ENCODE data around the gene PLXNA4.

DNA sequence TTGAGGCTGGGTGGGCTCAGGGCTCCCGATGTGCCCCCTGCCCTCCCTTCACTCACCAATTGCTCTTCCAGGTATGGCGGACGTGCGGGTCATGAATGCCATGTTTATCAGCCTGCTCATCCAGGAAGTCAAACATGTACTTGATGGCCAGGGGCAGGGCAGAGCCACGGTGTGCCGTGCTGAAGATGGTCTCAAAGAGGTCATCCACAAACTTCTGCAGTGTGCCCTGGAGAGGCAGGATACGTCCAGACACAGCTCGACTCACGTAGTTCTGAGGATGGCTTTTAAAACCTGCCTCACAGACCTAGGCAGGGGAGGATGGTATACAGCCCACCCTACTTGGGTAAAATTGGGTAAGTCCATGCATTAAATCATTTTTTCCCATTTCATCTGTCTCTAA, 431.2 kb downstream of the PLXNA4 start:
- TF ChIP-seq, protein P1, sequence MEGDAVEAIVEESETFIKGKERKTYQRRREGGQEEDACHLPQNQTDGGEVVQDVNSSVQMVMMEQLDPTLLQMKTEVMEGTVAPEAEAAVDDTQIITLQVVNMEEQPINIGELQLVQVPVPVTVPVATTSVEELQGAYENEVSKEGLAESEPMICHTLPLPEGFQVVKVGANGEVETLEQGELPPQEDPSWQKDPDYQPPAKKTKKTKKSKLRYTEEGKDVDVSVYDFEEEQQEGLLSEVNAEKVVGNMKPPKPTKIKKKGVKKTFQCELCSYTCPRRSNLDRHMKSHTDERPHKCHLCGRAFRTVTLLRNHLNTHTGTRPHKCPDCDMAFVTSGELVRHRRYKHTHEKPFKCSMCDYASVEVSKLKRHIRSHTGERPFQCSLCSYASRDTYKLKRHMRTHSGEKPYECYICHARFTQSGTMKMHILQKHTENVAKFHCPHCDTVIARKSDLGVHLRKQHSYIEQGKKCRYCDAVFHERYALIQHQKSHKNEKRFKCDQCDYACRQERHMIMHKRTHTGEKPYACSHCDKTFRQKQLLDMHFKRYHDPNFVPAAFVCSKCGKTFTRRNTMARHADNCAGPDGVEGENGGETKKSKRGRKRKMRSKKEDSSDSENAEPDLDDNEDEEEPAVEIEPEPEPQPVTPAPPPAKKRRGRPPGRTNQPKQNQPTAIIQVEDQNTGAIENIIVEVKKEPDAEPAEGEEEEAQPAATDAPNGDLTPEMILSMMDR (IDR thresholded peaks at IDR 0.05): no peak
- TF ChIP-seq POLR2AphosphoS5 (IDR thresholded peaks at IDR 0.05) (no peak), POLR2A (IDR thresholded peaks at IDR 0.05) (no peak)

All from prostate gland (tissue), 2 donors.